A549 (cell line): ENCODE data around the gene NPIPA7.
"Not testable (repeated sequence)": the region's sequence is repeated elsewhere in the genome, so short reads cannot be mapped to it uniquely, and the experiment has no call there.

Source experiments
- ATOH8 ChIP-seq: fragments of 250-450 bp; sonication (Bioruptor Pico); IDR thresholded peaks from 2 replicates; pipeline ENCODE4 v1.5.0; 2020; ENCODE audit warnings: low read depth, mild to moderate bottlenecking, moderate library complexity
- CEBPB ChIP-seq, 2 experiments: fragments of >200 bp in 1 of 2; sonication (Bioruptor Twin) in 1 of 2; formaldehyde crosslinking in 1 of 2; IDR thresholded peaks; 2 replicates each; pipeline ENCODE4 v1.6.1; 2012 to 2016
- CTCF ChIP-seq: fragments of >200 bp; sonication (Bioruptor Twin); formaldehyde crosslinking; IDR thresholded peaks from 3 replicates; pipeline ENCODE4 v1.5.1; 2016
- ELK1 ChIP-seq: fragments of 150-350 bp; IDR thresholded peaks from 2 replicates; pipeline ENCODE4 v1.6.1; 2014; ENCODE audit warnings: low read depth, mild to moderate bottlenecking, low read length
- EP300 ChIP-seq, 2 experiments: fragments of >200 bp; sonication (Bioruptor Twin); formaldehyde crosslinking; IDR thresholded peaks; 2 replicates in 1 of 2; 3 replicates in 1 of 2; pipeline ENCODE4 v1.6.1; 2016 to 2017
- PBX3 ChIP-seq: IDR thresholded peaks from 2 replicates; pipeline ENCODE4 v1.6.1; 2012
- PHF8 ChIP-seq: fragments of 200-600 bp; sonication (generic); IDR thresholded peaks from 2 replicates; pipeline ENCODE4 v1.6.1; 2016; ENCODE audit warnings: low read depth, mild to moderate bottlenecking, antibody characterized with exemption, moderate library complexity, borderline replicate concordance

- TF ChIP-seq CEBPB (IDR thresholded peaks at IDR 0.05); EP300 (IDR thresholded peaks at IDR 0.05); ELK1; ATOH8 (CRISPR knock-in tag); PBX3; CTCF; PHF8: not testable (repeated sequence)
Measured at GRCh38 chr16:16402333-16402732, 23.4 kb downstream of the NPIPA7 start.
